ENCODE data around the gene DLGAP3.

DNA sequence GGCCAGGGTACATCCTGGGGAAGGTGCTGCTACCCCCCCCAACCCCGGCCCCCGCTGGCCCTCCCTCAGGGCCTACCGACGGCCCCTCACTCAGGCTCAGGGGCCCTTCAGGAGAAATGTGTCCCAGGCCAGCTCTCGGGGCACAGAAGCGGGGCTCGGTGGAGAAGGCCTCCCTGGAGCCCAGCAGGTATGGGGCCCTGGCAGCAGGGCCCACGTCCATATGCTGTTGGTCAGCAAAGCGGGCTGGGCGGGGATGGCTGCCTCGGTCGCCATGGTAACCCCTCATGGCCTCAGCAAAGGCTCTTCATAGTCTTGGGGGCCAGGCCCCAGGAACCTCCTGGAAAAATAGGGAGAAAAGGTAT is 24.4 kb downstream of the DLGAP3 start:
- TF ChIP-seq POLR2A (IDR thresholded peaks at IDR 0.05; ENCODE audit: low read length) (no peak), GATA1 (IDR thresholded peaks at IDR 0.05; ENCODE audit: low read depth, low read length) (no peak)

All from erythroblast (primary cell).